ENCODE measurements around the gene XYLB. TPM values are rescaled to one million over a fixed set of nuclear protein-coding genes. Genes with fewer than 3 reads are reported as not detected.

The XYLB gene
- total RNA-seq, 1 donor from 2014 or later, result 6.9 TPM

DNA sequence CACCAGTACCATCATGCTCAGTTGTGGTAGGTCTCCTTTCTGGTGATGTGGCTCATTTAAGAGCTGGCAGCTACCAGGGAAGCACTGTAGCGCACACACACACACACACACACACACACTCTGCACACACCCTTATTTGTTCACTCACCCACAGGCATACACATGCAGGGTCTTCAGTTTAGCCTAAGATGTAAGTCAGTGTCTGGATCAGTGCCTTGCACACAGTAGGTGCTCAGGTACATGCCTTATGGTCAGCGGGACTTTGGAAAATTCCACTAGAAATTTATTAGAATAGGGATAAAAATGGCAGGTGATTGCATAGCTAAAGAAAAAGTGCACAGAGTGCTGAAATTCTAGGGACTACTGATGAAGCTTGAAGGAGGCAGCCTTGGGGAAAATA lies 23.6 kb downstream of the XYLB start:
- no peak overlapping the region for H2AFZ ChIP-seq (replicated peaks)
- H3K27ac ChIP-seq, result no peak overlapping the region
- no peak overlapping the region for H3K9ac ChIP-seq
- H3K79me2 ChIP-seq (ENCODE audit: low read depth), result no peaks in the 10 kb centered on the region
- no peaks in the 10 kb centered on the region for H3K27me3 ChIP-seq
- no peaks in the 10 kb centered on the region for H3K9me3 Mint-ChIP-seq
- TF ChIP-seq EZH2 (IDR thresholded peaks at IDR 0.05), result no peak
- TF ChIP-seq EZH2phosphoT487 (IDR thresholded peaks at IDR 0.05), result no peak
- TF ChIP-seq, protein P1, sequence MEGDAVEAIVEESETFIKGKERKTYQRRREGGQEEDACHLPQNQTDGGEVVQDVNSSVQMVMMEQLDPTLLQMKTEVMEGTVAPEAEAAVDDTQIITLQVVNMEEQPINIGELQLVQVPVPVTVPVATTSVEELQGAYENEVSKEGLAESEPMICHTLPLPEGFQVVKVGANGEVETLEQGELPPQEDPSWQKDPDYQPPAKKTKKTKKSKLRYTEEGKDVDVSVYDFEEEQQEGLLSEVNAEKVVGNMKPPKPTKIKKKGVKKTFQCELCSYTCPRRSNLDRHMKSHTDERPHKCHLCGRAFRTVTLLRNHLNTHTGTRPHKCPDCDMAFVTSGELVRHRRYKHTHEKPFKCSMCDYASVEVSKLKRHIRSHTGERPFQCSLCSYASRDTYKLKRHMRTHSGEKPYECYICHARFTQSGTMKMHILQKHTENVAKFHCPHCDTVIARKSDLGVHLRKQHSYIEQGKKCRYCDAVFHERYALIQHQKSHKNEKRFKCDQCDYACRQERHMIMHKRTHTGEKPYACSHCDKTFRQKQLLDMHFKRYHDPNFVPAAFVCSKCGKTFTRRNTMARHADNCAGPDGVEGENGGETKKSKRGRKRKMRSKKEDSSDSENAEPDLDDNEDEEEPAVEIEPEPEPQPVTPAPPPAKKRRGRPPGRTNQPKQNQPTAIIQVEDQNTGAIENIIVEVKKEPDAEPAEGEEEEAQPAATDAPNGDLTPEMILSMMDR (IDR thresholded peaks at IDR 0.05), result no peak
- H3K27ac Mint-ChIP-seq, result no peak overlapping the region
- no peak overlapping the region for H3K4me3 ChIP-seq
- H3K4me1 Mint-ChIP-seq, result no peaks in the 10 kb centered on the region
- peaks cover 2% of the 10 kb centered on the region for H3K27me3 Mint-ChIP-seq (ENCODE audit: insufficient read depth, low read depth)
- H3K36me3 ChIP-seq, result no peaks in the 10 kb centered on the region
- DNase-seq (ENCODE audit: low spot score), result no peak
- H3K36me3 Mint-ChIP-seq, result peaks cover 25% of the 10 kb centered on the region
- H3K4me2 ChIP-seq, result no peak overlapping the region
- no peaks in the 10 kb centered on the region for H3K9me3 ChIP-seq (ENCODE audit: low read depth)
- no peaks in the 10 kb centered on the region for H3F3A ChIP-seq (ENCODE audit: low read depth)
- H4K20me1 ChIP-seq (ENCODE audit: low read depth), result no peaks in the 10 kb centered on the region
- H3K4me1 ChIP-seq, result no peaks in the 10 kb centered on the region
- no peak overlapping the region for H3K4me3 Mint-ChIP-seq

DNA sequence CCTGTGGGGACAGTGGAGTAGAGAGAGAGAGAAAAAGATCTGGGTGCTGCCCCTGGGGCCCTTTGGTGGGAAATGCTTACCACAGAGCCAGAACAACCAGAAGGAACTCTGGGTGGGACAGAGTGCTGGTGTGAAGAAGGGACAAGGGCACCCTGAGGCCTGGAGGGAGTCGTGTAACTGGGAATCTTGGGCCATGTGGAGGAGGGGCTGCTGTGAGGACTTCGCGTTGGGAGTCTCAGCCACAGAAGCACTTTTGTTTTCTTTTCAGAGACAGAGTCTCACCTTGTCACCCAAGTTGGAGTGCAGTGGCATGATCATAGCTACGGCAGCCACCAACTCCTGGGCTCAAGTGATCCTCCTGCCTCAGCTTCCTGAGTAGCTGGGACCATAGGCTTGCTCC lies 24.3 kb downstream of the XYLB start:
- no peaks in the 10 kb centered on the region for H3K9me3 ChIP-seq (ENCODE audit: low read depth)
- no peak for DNase-seq (ENCODE audit: low spot score)
- Mint-ChIP-seq H3K4me3 (no peak overlapping the region), H3K4me1 (no peaks in the 10 kb centered on the region), H3K36me3 (peaks cover 21% of the 10 kb centered on the region), H3K27ac (no peak overlapping the region), H3K9me3 (no peaks in the 10 kb centered on the region), H3K27me3 (ENCODE audit: insufficient read depth, low read depth) (peaks cover 2% of the 10 kb centered on the region)
- no peak overlapping the region for H3K27ac ChIP-seq
- no peak overlapping the region for H3K4me3 ChIP-seq
- H3K4me2 ChIP-seq, result no peak overlapping the region
- no peaks in the 10 kb centered on the region for H3K79me2 ChIP-seq (ENCODE audit: low read depth)
- no peaks in the 10 kb centered on the region for H3F3A ChIP-seq (ENCODE audit: low read depth)
- no peaks in the 10 kb centered on the region for H4K20me1 ChIP-seq (ENCODE audit: low read depth)
- H3K4me1 ChIP-seq, result no peaks in the 10 kb centered on the region
- no peak overlapping the region for H2AFZ ChIP-seq (replicated peaks)
- TF ChIP-seq, protein P1 (IDR thresholded peaks at IDR 0.05), result no peak
- TF ChIP-seq EZH2phosphoT487 (IDR thresholded peaks at IDR 0.05) (no peak), EZH2 (IDR thresholded peaks at IDR 0.05) (no peak)
- H3K9ac ChIP-seq, result no peak overlapping the region
- H3K36me3 ChIP-seq, result no peaks in the 10 kb centered on the region
- no peaks in the 10 kb centered on the region for H3K27me3 ChIP-seq

DNA sequence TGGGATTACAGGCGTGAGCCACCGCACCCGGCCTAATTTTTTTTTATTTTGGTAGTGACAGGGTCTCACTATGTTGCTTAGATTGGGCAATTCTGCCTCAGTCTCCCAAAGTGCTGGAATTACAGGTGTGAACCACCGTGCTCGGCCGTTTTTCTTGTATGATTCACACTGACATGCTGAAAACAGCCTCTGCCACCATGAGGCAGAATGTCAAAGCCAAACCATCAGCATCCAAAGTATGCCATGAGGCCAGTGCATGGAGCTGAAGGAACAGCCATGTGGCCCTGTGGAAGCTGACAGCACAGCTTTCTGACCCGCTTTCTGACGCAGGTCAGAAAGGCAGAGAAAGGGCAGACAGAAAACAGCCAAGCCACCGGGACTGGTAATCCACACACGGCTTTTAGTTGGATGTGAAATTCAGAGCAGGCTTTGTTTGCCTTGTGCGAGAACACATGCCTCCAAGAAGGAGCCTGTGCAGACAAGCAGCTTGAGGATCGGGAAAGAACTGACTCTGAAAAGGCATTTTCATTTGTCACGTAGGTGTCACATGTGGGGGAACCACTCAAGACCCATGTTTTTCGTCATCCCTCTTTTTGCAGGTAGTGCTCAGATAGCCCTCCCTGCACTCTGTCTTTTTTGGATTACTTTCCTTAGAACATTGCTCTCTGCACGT lies 25.1 kb downstream of the XYLB start:
- H3K4me1 Mint-ChIP-seq, result no peaks in the 10 kb centered on the region
- H3K9ac ChIP-seq, result no peak overlapping the region
- H3F3A ChIP-seq (ENCODE audit: low read depth), result no peaks in the 10 kb centered on the region
- no peaks in the 10 kb centered on the region for H3K27me3 ChIP-seq
- TF ChIP-seq EZH2 (IDR thresholded peaks at IDR 0.05), result no peak
- TF ChIP-seq, protein P1 (IDR thresholded peaks at IDR 0.05), result no peak
- TF ChIP-seq EZH2phosphoT487 (IDR thresholded peaks at IDR 0.05), result no peak
- no peaks in the 10 kb centered on the region for H3K79me2 ChIP-seq (ENCODE audit: low read depth)
- no peak overlapping the region for H3K27ac ChIP-seq
- no peak overlapping the region for H2AFZ ChIP-seq (replicated peaks)
- no peak overlapping the region for H3K4me2 ChIP-seq
- peaks cover 22% of the 10 kb centered on the region for H3K36me3 Mint-ChIP-seq
- no peaks in the 10 kb centered on the region for H3K9me3 Mint-ChIP-seq
- no peaks in the 10 kb centered on the region for H3K36me3 ChIP-seq
- H3K27me3 Mint-ChIP-seq (ENCODE audit: insufficient read depth, low read depth), result peaks cover 2% of the 10 kb centered on the region
- no peaks in the 10 kb centered on the region for H4K20me1 ChIP-seq (ENCODE audit: low read depth)
- H3K27ac Mint-ChIP-seq, result no peak overlapping the region
- H3K4me3 ChIP-seq, result no peak overlapping the region
- H3K4me3 Mint-ChIP-seq, result no peak overlapping the region
- H3K9me3 ChIP-seq (ENCODE audit: low read depth), result no peaks in the 10 kb centered on the region
- no peaks in the 10 kb centered on the region for H3K4me1 ChIP-seq
- no peak for DNase-seq (ENCODE audit: low spot score)

Measured in neural progenitor cell (in vitro differentiated cells).